NCI-H345 treated with DMSO at 0.1 percent for 48 hours (cell line): ENCODE results near the gene MAPKAPK2.

ENCODE experiments used
- DNase-seq: peaks from one replicate; lab custom pipeline; 2025; ENCODE audit not compliant: unreplicated experiment; lab: John Stamatoyannopoulos, UW

The MAPKAPK2 gene

DNA sequence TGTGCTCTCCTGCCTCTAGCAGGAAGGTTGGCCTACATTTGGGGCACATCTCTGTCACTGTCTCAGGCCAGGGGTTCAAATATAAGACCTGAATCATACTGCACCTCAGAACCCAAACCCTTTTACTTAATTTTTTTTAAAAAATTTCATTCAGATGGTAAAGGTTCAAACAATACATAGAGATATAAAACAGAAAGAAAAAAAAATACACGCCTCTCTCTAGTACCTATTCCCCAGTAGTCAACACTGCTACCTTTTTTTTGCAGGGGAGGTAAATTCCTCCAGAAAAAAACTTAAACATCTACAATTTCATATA lies 32.9 kb downstream of the MAPKAPK2 start:
- DNase-seq, result no peak

DNA sequence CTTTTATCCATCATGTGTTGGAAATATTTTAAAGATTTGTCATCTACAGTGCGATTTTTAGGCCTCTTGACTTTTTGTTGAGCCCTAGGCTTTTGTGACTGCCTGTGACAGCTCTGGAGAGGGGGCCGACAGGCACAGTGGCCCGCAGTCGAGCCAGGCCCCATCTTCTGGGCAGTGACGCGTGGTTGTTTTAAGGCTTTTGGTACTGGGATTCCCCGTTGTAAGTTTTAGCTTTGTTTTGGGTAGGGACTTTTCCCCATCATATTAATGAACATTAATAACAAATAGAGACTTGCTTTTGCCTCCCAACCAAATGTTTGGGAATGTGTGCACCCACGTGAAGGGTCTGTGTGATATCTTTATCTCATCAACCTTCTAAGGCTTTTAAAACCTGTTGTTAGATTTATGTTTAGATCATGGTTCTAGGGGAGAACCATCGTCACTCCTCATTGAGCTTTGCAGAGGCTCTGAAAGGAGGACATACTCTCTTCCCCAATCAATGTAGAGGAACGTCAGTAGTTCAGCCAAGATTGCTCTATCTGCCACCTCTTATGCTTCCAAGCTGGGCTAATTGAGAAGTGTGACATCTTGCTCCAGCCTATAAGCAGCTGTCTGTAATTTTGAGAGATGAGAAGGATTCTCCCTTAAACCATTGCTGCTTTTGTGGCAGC lies 34.6 kb downstream of the MAPKAPK2 start:
- no peak for DNase-seq

DNA sequence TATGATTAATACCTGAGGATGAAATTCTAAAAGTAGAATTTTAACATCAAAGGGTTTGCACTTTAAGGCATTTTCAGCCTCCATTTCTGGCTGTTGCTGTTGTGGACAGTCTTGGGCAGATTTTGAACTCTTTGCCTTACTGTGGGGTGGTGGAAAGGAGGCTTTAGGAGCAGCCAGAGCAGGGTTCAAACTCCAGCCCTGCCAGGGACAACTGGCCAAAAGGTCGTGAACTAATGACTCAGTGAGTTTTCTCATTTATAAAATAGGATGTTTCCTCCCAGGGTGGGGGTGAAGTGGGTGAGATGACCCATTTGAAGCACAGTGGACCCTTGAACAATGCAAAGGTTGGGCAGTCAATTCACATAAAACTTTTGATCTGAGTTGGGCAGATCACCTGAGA lies 36.7 kb downstream of the MAPKAPK2 start:
- DNase-seq, result no peak

DNA sequence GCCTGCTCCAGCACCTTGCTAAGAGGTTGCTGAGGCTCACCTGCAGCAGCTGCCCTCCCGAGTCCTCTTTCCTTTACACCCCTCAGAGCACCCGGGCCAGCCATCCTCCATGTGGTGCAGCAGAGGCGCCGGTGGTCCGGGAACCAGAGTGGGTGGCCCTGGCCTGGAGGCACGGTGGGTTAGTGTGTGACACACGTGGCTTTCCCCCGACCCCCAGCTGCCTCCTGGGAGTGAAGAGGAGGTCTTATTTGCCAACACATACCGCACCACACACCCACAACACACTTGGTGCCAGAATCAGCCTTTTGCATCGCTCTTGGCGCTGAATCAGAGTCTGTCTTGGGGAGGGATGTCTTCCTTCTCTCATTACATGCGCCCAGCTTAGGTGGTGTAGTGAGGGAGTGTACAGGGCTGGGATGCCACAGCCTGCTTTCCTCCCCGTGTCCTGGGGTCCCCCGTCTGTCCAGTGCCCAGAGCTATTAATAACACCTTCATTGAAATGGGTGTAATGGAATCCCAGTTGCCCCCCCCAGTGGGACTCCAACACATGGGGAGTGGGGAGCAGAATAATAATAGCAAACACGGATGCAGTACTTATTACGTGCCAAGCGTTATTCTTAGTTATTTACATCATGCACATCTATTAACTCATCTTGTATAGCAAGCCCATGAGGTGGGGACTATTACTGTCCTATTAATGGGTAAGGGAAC lies 38.2 kb downstream of the MAPKAPK2 start:
- DNase-seq, result no peak

DNA sequence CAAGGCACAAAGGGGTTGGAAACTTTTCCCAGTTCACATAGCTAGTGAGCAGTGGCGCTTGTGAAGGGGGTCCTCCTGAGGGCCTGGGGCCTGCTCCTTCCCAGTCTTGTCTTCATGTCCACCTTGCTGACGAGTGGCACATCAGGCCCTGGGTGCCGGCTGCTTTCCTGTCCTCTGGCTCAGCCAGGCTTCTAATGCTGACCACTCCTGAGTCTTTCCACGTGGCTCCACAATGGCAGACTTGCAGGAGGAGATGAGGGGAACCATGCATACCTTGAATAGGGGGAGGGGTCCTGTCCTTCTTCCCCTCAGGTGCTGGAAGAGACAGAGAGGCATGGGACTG lies 38.7 kb downstream of the MAPKAPK2 start:
- DNase-seq, result no peak

DNA sequence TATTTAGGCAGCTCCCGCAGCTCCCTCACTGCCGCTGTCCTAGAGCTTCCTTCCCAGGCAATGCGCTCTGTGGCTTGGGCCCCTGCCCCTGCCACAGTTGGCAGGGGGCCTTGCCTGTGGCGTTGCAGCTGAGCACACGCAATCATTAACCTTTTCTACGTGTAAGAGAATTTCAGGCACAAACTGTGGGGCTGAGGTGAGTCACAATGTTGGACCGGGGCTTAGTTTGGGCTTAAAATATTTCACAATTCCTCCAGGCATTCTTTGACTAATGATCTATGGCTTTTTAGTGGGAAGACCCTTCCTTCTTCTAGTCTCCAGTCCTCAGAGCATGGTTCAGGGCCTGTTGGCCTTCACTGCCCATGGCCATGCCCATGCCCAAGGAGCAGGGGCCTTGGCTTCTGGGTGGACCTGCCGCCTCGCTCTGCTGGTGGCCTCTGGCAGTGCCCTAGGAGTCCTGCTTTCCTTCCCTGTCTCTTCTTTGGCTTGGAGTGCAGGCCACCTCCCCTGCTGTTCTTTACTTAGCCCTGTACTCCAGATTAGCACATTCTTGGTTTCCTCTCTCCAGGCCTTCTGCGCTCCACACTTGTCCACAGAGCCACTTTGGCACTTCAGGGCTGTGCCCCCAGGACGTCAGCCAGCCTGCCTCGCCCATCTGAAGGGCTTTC lies 39.2 kb downstream of the MAPKAPK2 start:
- DNase-seq, result no peak

DNA sequence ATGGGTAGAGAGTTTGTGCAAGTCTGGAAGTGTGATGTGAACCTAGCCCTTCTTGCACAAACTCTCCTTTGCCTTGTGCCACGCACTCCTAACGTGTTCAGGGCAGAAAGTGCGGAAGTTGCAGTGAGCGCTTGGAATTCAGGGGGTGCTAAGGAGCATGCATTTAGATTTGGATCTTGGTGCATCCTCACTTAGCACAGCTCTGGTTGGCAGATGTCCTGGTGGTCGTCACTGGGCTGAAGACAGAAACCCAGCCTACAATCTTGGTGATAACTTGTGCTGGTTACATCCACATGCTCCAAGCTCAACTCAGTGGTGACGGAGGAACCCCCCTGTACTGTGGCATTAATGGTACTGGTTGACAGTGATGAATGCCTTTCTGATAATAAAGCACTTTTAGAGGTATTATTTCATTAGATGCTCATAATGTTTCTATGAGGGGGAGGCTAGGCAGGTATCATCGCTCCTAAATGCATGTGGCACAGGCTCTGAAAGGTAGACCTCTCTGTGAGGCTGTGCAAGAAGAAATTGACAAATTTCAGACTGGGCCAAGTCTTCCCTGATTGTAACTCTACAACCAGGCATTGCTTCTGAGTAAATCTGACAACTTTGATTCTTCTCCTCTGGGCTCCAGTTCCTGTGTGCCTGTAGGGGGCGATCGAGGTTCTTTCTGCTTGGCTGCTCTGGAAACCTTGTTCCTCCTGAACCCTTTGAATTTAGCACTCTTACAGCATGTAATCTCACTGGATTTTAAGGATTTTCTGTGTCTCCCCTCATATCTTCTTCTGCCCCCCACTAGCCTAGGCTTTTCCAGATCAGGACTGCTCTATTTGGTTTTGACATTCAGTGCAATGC lies 40.6 kb downstream of the MAPKAPK2 start:
- no peak for DNase-seq

DNA sequence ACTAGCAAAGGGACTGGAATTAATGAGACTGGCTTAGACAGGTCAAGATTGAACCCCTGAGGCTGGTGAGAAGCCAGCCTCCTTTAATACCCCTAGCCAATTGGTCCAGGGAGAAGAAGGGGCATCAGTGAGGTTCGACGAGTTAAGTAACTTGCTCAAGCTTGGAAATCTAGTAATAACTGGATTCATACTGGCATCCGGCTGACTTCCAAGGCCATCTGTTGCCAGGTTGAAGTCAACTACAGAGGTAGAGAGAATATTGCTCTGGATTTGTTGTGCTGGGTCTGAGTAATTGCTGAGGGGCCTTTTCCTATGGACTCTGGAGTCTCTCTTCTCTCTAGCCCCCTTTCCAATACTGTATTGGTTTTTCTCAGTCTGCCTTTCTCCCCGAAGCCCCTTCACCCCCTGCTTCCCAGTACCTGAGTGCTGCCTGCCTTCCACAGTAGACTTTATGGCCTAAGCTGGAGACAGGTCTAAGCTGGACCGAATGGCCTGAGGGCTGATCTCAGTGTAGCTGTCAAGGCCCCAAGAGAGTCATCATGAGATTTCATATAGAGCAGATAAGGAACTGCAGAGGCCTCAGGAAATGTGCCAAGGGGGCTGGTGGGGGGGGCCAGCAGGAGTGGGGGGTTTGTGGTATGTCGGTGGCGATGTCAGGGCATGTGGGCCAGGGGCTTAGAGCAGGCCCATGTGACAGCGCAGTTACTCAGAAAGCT lies 43.4 kb downstream of the MAPKAPK2 start:
- DNase-seq, result no peak

DNA sequence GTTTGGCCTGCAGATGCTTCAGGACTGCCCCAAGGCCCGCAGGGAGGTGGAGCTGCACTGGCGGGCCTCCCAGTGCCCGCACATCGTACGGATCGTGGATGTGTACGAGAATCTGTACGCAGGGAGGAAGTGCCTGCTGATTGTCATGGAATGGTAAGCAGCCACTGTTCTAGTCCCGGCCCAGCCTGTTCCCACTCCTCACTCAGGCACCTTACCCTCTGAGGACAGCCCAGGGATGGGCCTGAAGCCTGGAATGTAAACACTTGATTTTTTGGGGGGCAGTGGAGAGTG lies 43.9 kb downstream of the MAPKAPK2 start:
- DNase-seq, result no peak

DNA sequence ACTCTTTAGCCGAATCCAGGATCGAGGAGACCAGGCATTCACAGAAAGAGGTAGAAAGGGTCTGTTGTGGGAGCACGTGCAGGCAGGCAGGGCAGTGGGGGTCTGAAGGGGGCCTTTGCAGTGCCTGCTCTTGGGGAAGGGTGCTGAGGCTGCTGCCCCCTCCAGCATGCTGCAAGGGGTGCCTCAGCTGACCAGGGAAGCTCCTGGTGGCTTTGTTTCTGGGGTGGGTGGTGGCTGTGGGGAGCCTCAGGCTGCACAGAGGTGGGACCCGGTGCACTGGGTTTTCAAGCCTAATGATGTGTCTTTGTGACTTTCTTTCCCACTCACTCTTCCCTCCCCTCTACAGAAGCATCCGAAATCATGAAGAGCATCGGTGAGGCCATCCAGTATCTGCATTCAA lies 44.3 kb downstream of the MAPKAPK2 start:
- no peak for DNase-seq

DNA sequence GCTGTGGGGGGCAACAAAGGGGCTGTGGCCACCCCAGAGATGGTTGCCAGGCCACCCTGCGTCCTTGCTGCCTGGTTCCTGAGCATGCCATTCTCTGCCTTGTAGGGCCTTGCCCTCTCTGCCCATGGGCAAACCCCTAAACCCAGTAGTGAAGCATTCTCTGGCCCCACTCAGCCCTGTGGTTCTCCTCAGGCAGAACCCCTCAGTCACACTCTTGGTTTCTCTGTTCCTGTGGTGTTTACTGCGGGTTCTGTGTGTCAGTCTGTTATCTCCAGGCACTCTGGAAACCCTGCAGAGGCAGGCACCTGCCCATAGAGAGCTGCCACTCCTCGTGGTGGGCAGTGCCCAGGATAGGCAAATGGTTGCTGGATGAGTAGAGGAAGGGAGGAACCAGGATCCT lies 44.8 kb downstream of the MAPKAPK2 start:
- DNase-seq, result no peak

DNA sequence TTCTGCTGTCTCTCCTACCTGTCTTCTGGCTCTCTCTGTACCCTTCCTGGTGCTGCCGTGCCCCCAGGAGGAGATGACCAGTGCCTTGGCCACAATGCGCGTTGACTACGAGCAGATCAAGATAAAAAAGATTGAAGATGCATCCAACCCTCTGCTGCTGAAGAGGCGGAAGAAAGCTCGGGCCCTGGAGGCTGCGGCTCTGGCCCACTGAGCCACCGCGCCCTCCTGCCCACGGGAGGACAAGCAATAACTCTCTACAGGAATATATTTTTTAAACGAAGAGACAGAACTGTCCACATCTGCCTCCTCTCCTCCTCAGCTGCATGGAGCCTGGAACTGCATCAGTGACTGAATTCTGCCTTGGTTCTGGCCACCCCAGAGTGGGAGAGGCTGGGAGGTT lies 47.8 kb downstream of the MAPKAPK2 start:
- DNase-seq, result no peak

DNA sequence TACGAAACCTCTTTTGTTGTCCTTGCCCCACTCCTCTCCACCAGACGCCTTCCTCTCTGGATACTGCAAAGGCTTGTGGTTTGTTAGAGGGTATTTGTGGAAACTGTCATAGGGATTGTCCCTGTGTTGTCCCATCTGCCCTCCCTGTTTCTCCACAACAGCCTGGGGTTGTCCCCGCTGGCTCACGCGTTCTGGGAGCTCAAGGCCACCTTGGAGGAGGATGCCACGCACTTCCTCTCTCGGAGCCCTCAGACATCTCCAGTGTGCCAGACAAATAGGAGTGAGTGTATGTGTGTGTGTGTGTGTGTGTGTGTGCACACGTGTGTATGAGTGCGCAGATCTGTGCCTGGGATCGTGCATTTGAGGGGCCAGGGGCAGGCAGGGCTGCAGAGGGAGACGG lies 48.3 kb downstream of the MAPKAPK2 start:
- no peak for DNase-seq

DNA sequence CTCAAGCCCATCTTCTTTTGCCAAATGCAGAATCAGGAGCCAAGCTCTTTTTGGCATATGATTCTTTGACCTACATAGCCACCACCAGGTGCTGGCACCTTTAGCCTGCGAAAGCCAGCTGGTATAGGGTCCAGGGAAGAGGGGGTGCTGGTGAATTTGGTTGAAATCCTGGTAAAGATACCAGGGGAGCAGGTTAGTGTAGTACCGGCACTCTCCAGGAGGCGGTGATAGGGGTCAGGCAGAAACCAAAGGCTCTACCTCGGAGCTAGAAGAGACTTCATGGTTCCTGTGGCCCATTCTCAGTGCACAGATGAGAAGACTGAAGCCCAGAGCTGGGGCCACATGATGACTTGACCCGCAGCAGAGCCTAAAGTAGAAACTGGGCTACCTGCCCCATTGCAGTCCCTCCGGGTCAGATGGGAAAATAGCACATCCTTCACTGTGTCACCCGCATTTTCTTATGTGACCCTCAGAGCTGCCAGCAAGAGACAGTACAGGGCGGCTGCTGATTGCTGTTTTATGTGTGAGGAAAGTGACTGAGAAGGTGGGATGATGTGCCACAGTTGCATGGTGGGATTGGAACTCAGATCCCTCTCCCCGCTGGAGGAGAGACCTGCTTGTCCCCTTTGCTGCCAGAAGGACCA lies 49.9 kb downstream of the MAPKAPK2 start:
- DNase-seq, result no peak

DNA sequence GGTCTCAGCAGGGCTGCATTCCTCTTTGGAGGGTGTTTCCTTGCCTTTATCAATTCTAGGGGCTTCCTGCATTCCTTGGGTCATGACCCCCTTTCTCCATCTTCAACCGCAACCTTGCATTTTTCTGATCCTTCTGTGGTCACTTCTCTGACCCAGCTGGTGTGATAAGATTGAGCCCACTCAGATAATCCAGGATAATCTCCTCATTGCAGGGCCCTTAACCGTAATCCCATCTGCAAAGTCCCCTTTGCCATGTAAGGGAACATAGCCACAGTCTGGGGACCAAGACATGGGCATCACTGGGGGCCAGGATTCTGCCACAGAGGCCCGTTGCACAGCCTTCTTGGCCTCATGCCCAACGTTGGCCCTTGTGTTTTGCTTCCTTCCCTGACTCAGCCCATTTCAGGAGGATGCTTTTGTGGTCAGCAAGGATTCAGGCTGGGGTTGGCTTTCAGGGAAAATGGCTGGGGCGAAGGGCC lies 50.9 kb downstream of the MAPKAPK2 start:
- DNase-seq, result no peak

DNA sequence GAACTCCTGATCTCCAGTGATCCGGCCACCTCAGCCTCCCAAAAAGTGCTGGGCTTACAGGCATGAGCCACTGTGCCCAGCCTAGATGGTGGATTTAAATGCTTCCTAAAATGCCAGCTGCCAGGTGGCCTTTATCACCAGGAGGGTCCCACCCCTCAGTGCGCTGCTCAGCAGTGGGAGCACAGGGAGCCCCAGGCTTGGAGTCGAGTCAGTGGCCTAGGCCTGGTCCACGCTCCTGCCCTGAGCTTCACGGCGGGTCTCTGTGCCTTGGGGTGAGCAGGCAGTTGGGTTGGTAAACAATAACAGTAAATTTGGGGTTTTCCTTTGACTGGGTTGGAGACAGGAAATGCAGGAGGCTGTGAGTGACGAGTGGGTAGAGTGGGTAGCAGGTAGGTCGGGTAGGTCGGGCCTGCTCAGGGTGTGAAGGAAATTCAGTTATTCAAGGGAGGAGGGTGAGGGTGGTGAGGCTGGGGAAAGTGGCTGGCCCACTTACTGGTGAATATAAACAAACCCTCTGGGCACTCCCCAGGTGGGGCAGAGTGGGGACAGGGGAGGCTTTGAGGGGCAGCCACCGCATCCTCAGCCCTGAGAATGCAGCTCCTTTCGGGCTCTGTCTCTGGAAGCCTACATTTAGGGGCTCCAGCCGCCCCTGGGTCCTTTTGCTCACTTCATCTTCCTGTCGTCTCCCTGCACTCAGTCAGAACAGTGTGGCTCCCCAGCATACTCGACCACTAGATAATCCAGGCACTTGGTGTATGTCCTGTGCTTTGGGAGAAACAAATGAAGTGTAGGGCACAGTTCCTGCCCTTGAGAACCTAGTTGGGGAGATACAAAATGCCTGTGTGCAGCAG lies 52.4 kb downstream of the MAPKAPK2 start:
- DNase-seq, result no peak

DNA sequence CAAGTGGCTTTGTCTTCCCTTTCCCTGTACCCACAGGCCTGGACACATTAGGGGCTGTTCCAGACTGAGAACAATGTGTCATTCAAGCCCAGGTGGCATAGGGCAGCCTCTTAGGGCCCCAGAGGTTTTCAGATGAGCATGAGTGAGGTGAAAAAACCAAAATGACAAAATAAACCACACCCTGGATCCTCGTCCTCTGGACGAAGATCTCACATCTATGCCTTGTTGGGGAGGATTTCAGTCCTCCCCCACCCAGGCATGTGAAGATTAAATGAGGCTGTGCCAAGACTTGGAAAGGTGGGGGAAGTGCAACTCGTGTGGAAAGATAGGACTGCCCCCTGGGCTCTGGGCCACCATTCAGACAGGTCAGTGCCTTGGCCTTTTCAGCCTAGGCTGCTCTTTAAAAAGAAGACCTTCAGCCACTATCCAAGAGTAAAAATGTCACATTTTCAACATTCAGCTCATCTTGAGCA lies 53.1 kb downstream of the MAPKAPK2 start:
- DNase-seq, result no peak

DNA sequence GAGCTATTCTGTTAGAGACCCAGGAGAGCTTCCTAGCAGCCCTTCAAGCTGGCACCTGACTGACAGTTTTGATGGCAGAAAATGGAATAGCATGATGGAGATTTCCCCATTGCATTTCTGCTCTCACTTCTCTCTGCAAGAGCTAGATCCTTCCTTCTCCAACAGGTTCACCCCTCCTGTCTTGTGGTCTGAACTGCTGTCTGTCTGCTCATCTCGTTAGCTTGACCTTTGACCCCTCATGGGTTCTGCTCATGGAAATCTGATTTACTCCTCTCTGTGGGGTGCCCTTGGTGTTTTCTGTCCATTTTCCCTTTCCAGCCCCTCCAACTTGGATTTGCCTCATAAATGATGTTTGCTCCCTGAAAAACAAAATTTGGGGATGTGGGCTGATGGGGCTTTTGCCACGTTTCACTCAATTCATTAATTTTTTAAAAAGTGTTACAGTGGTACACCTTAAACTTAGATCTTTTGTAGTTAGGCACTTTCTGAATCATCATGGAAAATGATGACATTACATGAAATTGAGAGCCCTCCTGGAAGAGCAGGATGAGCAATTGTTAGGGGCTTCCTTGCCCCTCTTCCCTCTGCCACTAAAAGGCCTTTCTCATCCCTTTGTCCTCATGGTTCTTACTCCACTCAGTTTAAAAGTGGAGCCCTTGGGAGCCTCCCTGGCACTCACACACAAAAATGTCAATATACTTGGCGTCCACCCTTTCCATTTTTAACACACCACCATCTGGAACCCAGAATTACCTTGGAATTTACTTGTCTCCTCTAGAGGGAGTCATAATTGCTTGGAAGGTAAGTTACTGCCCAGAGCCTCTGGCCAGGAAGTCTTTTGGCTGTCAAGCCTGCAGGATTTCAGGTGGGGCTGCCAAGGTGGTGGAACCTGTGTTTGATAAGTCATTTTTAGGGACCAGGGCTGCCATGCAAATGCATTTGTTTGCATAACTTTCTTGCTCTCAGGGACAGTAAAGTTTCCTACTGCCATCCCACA lies 54.0 kb downstream of the MAPKAPK2 start:
- DNase-seq, result no peak
